Panc1 (cell line): ENCODE results near the gene ARF1. TPM values are rescaled to one million over a fixed set of nuclear protein-coding genes. Genes with fewer than 3 reads are reported as not detected.

Source experiments
- ATAC-seq: fragments of 200-7000 bp; cut with Tn5 transposase; 2 replicates; pipeline ENCODE4 v1.9.1; 2020; ENCODE audit warnings: mild to moderate bottlenecking, moderate library complexity
- BruUV-seq: library from RNA; stranded (reverse); fragments of 400-500 nt; replicated peaks from 2 replicates; lab custom pipeline; 2021; lab: Mats Ljungman, UMichigan
- CTCF ChIA-PET: fragments of 300-600 bp; sonication (Branson Sonifier 250); formaldehyde crosslinking; loops from one replicate; lab custom pipeline; 2022; ENCODE audit warnings: antibody characterized with exemption; lab: Charles Lee
- POLR2A ChIA-PET: fragments of 300-600 bp; sonication (Branson Sonifier 250); formaldehyde crosslinking; loops from one replicate; lab custom pipeline; 2022; ENCODE audit warnings: antibody characterized with exemption; lab: Charles Lee
- DNase-seq: peaks from one replicate; pipeline ENCODE4 v3.0.0-alpha.2; 2010; ENCODE audit warnings: low read depth, low spot score
- H3K27ac ChIP-seq: 2 replicates; pipeline ENCODE4 v1.5.1; 2011; ENCODE audit warnings: mild to moderate bottlenecking, low read length, inconsistent platforms
- H3K27me3 ChIP-seq: fragments of 200-500 bp; sonication (Bioruptor generic); 2 replicates; pipeline ENCODE4 v1.6.0; 2014; ENCODE audit warnings: low read length, inconsistent platforms; ENCODE audit not compliant: control insufficient read depth, insufficient read depth
- H3K36me3 ChIP-seq: fragments of 200-500 bp; sonication (Bioruptor generic); 2 replicates; pipeline ENCODE4 v1.5.1; 2014; ENCODE audit warnings: inconsistent platforms, mild to moderate bottlenecking, low read length, moderate library complexity; ENCODE audit not compliant: control insufficient read depth, insufficient read depth
- H3K4me1 ChIP-seq: 2 replicates; pipeline ENCODE4 v1.5.1; 2011; ENCODE audit warnings: inconsistent platforms, mild to moderate bottlenecking, low read length, moderate library complexity; ENCODE audit not compliant: control insufficient read depth, insufficient read depth
- H3K4me3 ChIP-seq, 2 experiments: 2 replicates each; pipeline ENCODE4 v1.5.1; 2011 to 2012; ENCODE audit warnings: low read depth in 2 of 2, low read length in 2 of 2, mild to moderate bottlenecking in 2 of 2, inconsistent platforms in 1 of 2, moderate library complexity in 1 of 2
- H3K9me3 ChIP-seq: fragments of 200-500 bp; sonication (Bioruptor generic); 2 replicates; pipeline ENCODE4 v1.5.1; 2014; ENCODE audit warnings: low read depth, mild to moderate bottlenecking, inconsistent platforms, low read length, moderate library complexity; ENCODE audit not compliant: control insufficient read depth, insufficient read depth
- CTCF ChIP-seq: fragments of 450-650 bp; IDR thresholded peaks from 2 replicates; pipeline ENCODE4 v1.5.1; 2017; ENCODE audit warnings: mild to moderate bottlenecking
- POLR2AphosphoS5 ChIP-seq: IDR thresholded peaks from 2 replicates; pipeline ENCODE4 v1.6.1; 2012; ENCODE audit warnings: mild to moderate bottlenecking, low read depth, low read length, moderate library complexity
- REST ChIP-seq, 2 experiments: IDR thresholded peaks; 2 replicates each; pipeline ENCODE4 v1.6.1; 2011 to 2012; ENCODE audit warnings: low read depth in 2 of 2, control low read depth in 1 of 2, low read length in 1 of 2, mild to moderate bottlenecking in 1 of 2, moderate library complexity in 1 of 2; ENCODE audit not compliant: insufficient read depth in 1 of 2
- SIN3A ChIP-seq: IDR thresholded peaks from 2 replicates; pipeline ENCODE4 v1.6.1; 2012; ENCODE audit warnings: low read depth, mild to moderate bottlenecking, low read length, moderate library complexity, borderline replicate concordance; ENCODE audit not compliant: insufficient read depth
- TCF7L2 ChIP-seq: IDR thresholded peaks from 2 replicates; pipeline ENCODE4 v1.6.1; 2011; ENCODE audit warnings: mild to moderate bottlenecking, low read depth, low read length, inconsistent platforms
- in situ Hi-C: cut with HindIII; loops from 2 replicates; pipeline ENCODE4 v1.10.0; 2016; ENCODE audit warnings: low sequenced_read_pairs, low pct_unique_long_range_greater_than_20kb
- intact Hi-C: fragments of 100-400 bp; cut with micrococcal nuclease; formaldehyde crosslinking; loops from one replicate; pipeline ENCODE4 v1.10.0; 2022; ENCODE audit not compliant: unreplicated experiment
- total RNA-seq: library from RNA; stranded (reverse); gene quantifications from one replicate; pipeline ENCODE4 v1.2.1, GENCODE V29; 2021; ENCODE audit not compliant: unreplicated experiment

Gene ARF1
- total RNA-seq, 1 experiment from 2014 or later: 321 TPM

- no peaks in the 10 kb centered on the region for H3K36me3 ChIP-seq
- peak; percentile 29 for ATAC-seq
These were observed 11.7 kb upstream of the ARF1 start for GRCh38 chr1:228070851-228071250.

GRCh38 chr1:228071839-228072657 is 10.5 kb upstream of the ARF1 start:
- intact Hi-C loops (loop anchor here (2.0 kb wide), 1 partner anchor 71 kb away; no protein-coding TSS in a partner anchor), in situ Hi-C loops (no loop called here)
- Histone ChIP-seq H3K4me3 (no peak overlapping the region), H3K4me1 (no peaks in the 10 kb centered on the region), H3K27ac (no peak overlapping the region), H3K9me3 (no peaks in the 10 kb centered on the region), H3K27me3 (no peaks in the 10 kb centered on the region; the same call in 1 of the 2 replicates), H3K36me3 (no peaks in the 10 kb centered on the region)
- DNase-seq (no peak), ATAC-seq (peak; percentile 35)
- CTCF ChIA-PET: no interaction called here
- no TSS peak for BruUV-seq
- POLR2A ChIA-PET: no interaction called here
- no peak for TF ChIP-seq POLR2AphosphoS5
- TF ChIP-seq CTCF: no peak; the same call in 1 of the 2 replicates
- no peak for TF ChIP-seq SIN3A
- no peak for TF ChIP-seq TCF7L2

More at GRCh38 chr1:228070851-228071250, 11.7 kb upstream of the ARF1 start:
- ChIA-PET CTCF (no interaction called here), POLR2A (no interaction called here)
- in situ Hi-C loops (no loop called here), intact Hi-C loops (no loop called here)
- H3K4me3 ChIP-seq: no peak overlapping the region
- BruUV-seq: no TSS peak
- no peaks in the 10 kb centered on the region for H3K9me3 ChIP-seq
- H3K27me3 ChIP-seq: no peaks in the 10 kb centered on the region; the same call in 1 of the 2 replicates
- TF ChIP-seq CTCF (no peak), TCF7L2 (no peak), REST (IDR thresholded peaks at IDR 0.05; ENCODE audit: insufficient read depth in 1 of 2, low read depth in 2 of 2, low read length in 1 of 2) (no peak), SIN3A (no peak), POLR2AphosphoS5 (no peak)
- no peaks in the 10 kb centered on the region for H3K4me1 ChIP-seq
- no peak for DNase-seq
- no peak overlapping the region for H3K27ac ChIP-seq
